HG03064 (cell line): ENCODE results near the gene MAML2.

Experiments used
- ATAC-seq: cut with Tn5 transposase; IDR thresholded peaks from one replicate; pipeline ENCODE4 v1.9.1; 2021; ENCODE audit warnings: low read depth; ENCODE audit not compliant: unreplicated experiment

MAML2 gene

DNA sequence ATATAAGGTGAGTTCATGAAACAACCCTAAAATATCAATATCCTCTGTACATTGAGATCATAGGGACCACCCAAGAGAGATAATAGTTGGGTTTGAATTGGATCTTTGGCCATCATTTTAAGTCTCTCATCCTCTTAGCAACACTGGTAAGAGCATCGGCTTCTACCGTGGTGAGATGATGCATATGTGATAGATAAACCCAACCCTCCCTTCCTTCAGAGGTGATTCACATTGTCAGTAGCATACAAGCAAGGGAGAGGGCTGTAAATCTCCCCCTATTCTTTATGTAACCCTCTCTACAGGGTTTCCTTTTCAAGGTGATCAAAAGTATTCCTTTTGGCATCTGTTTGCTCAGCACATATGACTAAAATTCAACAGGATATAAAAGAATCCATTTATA is 316.7 kb downstream of the MAML2 start:
- no peak for ATAC-seq

GRCh38 chr11:96024666-96025065 is 318.3 kb downstream of the MAML2 start:
- ATAC-seq = no peak

- no peak for ATAC-seq
These were observed 319.7 kb downstream of the MAML2 start for GRCh38 chr11:96023275-96023674.

- ATAC-seq = no peak
These were observed 320.9 kb downstream of the MAML2 start for GRCh38 chr11:96021901-96022650.

- no peak for ATAC-seq
These were observed 322.9 kb downstream of the MAML2 start for GRCh38 chr11:96019810-96020747.

DNA sequence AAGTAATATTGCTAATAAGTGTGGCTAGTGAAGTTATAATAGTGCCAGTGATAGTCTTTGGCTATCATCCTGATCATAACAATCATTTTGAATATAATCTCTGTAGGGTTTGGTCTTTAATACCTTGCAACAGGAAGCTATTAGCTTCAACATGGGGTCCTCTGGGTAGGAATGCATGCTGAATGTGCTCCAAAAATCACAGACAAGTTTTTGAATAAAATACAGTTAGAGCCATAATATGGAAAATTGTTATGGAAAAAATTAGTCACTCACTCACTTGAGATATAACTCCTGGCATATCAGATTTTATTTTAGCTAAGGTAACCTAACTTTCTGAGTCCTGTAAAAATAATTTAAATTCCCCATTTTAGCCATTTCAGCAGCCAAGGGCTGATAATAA is 323.7 kb downstream of the MAML2 start:
- ATAC-seq = no peak

DNA sequence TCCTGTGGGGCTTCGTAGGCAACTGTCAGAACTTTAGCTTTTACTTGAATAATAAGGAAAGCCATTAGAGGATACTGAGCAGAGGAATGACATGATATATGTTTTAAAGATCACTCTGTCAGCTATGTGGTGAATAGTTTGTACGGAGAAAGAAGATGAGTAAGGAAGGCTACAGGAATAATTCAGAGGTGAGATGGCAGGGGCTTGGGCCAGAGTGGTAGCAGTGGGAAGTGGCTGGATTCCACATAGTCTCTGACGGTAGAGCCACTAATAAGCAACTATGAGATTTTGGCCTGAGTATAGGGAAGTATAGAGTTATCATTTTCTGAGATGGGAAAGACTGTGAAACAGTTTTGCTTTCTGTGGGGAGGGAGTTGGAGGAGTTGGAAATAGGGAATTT is 325.1 kb downstream of the MAML2 start:
- no peak for ATAC-seq

DNA sequence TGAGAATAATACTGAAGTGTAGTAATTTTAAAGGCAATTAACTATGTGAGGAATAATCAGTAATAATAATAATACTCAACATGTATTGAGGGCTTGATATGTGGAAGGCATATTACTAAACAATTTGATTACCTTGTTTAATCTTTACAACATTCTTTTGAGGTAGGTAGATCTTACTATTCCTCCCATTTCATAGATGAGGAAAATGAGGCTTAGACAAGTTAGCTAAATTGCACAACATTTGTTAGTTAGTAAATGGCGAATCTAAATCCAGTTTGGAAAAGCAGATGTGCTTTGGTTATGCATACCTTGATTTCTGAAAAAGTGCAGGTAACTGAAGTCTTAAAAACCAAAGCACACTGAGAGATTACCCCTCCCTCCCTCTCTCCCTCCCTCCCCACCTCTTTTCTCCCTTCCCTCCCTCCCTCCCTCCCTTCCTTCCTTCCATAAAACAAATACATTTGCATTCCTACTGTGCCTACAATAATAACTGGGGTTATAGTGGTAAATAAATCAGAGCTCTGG is 326.0 kb downstream of the MAML2 start:
- no peak for ATAC-seq

DNA sequence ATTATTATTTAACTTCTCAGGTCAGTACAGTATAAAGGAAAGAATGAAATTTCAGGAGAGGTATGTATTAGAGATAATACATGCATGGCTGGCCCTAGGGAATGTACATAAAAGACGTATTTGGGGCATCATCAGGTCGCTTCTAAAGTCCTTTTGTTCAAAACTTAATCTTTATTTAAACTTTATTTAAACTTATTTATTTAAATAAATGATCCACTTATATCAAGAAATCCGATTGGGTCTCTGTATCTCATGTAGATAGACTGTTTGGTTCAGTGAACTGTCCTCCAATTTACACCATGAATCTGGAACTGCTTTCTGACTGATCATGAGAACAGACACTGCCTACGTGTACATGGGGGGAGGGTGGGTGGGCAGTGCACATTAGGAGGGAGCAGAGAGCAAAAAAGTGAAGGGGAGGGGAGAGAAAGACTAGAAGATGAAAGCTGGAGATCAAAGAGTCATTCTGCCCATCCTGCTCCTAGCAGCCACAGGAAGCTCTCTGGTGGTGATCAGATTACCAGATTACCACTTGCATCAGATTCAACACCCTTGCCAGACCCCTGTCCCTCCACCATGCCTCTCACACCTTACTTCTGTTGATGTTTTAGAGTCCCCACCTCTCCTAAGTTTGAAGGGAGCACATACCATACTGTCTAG is 327.0 kb downstream of the MAML2 start:
- ATAC-seq = no peak

- ATAC-seq = no peak
These were observed 328.8 kb downstream of the MAML2 start for GRCh38 chr11:96014217-96014616.

DNA sequence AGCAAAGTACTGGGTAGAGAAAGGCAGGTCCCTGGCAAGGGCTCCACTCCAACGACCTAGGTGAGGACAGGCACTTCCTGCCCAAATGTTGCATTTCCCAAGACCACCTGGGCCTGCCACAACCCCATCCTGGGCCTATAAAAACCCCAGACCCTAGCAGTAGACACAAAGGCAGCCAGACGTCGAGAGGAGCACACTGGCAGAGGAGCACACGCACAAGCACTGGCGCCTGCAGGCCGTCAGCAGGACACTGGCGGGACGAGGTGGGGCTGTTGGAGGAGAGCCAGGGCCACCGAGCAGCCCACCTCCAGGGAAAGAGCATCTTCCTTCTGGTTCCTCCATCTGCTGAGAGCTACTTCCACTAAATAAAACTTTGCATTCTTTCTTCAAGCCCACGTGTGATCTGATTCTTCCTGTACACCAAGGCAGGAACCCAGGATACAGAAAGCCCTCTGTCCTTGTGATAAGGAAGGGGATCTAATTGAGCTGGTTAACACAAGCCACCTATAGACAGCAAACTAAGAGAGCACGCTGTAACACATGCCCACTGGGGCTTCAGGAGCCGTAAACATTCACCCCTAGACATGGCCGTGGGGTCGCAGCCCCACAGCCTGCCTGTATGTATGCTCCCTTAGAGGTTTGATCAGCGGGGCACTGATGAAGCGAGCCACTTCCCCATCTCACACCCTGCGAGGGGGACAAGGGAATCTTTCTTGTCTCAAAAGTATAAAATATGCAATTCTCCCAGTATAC is 329.4 kb downstream of the MAML2 start:
- no peak for ATAC-seq

DNA sequence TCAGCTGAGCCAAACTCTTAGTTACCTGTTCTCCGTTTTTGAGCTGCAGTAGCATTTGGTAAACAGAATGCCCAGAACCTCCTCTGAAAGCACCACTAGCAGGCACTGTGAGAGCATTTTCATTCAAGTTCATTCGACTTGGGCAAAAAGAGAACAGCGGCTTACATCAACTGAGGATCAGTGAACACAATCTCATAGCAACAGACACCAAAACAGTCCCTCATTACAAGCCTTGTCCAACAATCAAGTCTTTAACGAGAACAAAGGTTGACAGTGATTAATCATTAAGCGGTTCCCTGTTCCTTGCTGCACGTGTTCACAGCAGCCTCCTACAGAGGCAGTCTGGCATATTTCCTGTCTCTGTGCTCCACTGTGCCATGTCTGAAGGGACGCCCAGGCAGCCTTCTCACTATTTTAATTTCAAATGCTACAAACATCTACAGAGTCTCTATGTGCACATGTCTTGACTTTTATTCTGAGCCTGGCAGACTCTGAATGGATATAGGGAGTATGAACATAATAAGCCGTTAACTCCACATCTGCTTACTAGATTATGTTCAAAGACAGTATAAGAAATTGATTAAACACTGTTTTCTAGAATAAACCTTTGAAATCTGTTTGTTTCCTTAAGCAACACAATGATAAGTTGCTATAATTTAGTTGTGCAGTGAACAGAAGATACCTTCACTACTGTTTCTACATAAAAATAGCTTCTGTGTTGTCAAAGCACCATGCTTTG is 330.7 kb downstream of the MAML2 start:
- ATAC-seq = peak; percentile 81

- no peak for ATAC-seq
These were observed 332.3 kb downstream of the MAML2 start for GRCh38 chr11:96010683-96011082.

- no peak for ATAC-seq
These were observed 334.8 kb downstream of the MAML2 start for GRCh38 chr11:96008161-96008720.

DNA sequence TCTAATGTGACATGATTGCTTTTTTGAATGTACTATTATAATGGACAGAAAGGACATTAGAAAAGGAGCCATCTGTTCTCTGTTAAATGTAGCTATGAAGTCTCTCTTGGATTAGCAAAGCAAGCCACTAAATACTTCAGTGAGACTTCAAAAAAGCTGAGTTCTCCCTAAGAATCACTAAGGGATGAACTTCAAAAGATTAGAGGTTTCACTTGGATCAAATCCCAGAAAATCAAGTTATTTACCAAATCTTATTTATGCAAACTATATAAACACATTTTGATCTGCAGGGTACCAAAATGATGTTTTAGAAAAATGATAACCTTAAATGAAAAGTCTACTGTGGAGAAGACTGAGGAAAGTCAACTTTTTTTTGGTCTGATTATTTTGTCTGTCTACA is 337.0 kb downstream of the MAML2 start:
- ATAC-seq = no peak

DNA sequence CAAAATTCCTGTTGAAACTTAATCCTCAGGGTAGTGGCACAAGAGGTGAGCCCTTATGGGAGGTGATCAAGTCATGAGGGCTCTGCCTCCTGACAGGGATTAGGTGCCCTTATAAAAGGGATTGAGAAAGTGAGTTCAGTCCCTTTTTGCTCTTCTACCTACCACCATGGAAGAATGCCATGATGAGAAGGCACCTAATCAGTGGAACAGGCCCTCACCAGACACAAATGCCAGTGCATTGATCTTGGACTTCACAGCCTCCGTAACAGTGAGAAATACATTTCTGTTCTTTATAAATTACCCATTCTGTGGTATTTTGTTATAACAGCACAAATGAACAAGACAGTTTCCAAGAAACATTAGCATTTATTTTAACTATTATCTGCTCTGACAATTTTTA is 338.1 kb downstream of the MAML2 start:
- no peak for ATAC-seq

- ATAC-seq = no peak
These were observed 340.2 kb downstream of the MAML2 start for GRCh38 chr11:96002754-96003290.

DNA sequence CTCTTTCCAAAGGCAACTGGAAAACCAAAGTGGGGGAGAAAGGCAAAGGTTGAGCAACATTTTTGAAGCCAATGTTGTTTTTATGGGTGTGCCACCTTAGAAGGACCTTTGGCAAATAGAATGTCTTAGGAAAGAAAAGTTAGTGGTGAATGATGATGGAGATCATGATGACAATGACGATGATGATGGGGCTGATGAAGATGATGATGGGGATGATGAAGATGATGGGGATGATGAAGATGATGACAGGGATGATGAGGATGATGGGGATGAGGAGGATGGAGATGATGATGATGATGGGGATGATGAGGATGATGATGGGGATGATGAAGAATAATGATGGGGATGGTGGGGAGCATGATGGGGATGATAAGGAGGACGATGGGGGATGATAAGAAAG is 340.7 kb downstream of the MAML2 start:
- ATAC-seq = no peak

DNA sequence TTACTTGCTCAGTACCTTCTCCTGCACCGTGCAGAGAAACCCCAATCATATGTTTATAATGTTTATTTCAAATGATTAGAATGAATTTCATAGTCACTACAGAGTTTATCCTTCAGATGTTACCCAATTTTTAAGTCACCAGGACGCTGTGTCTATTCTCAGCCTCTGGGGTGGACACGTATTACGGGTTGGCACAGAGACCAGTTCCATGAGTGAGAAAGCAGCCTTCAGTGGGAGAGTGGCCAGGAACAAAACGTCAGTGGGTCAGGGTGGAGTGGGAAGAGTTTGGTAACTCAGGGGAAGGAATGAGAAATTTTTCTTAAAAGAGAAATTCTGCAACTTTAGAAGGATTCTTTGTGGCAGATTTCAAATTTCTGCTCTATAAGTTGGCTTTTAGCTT is 342.0 kb downstream of the MAML2 start:
- no peak for ATAC-seq
